Mesothelial cell of epicardium (in vitro differentiated cells): ENCODE measurements around the gene ZDHHC17. TPM values are rescaled to one million over a fixed set of nuclear protein-coding genes. Genes with fewer than 3 reads are reported as not detected.

Source experiments
- DNase-seq, 2 experiments: peaks; one replicate each; pipeline ENCODE4 v3.0.0; 2021; ENCODE audit warnings: low spot score in 2 of 2; ENCODE audit not compliant: unreplicated experiment in 2 of 2
- H3K27ac Mint-ChIP-seq: 2 replicates; pipeline ENCODE4 v1.8.0; 2021; ENCODE audit warnings: mixed read lengths
- H3K27me3 Mint-ChIP-seq: 2 replicates; pipeline ENCODE4 v1.8.0; 2021; ENCODE audit warnings: low read depth, mixed read lengths
- H3K36me3 Mint-ChIP-seq: 2 replicates; pipeline ENCODE4 v1.8.0; 2021; ENCODE audit warnings: mixed read lengths
- H3K4me1 Mint-ChIP-seq: 2 replicates; pipeline ENCODE4 v1.8.0; 2021; ENCODE audit warnings: mixed read lengths
- H3K4me3 Mint-ChIP-seq: 2 replicates; pipeline ENCODE4 v1.8.0; 2021; ENCODE audit warnings: mild to moderate bottlenecking, moderate library complexity, mixed read lengths
- H3K9me3 Mint-ChIP-seq: 2 replicates; pipeline ENCODE4 v1.8.0; 2021; ENCODE audit warnings: mixed read lengths
- total RNA-seq: library from RNA; stranded (reverse); gene quantifications from 3 replicates; pipeline ENCODE4 v1.2.1, GENCODE V29; 2021
- TF ChIP-seq, protein P1 (sequence below): fragments of 200-600 bp; sonication (generic); IDR thresholded peaks from one replicate; pipeline ENCODE4 v1.5.0; 2021; ENCODE audit warnings: antibody characterized with exemption; ENCODE audit not compliant: unreplicated experiment

ZDHHC17 gene
- total RNA-seq, 1 donor from 2014 or later: 61.7 TPM

DNA sequence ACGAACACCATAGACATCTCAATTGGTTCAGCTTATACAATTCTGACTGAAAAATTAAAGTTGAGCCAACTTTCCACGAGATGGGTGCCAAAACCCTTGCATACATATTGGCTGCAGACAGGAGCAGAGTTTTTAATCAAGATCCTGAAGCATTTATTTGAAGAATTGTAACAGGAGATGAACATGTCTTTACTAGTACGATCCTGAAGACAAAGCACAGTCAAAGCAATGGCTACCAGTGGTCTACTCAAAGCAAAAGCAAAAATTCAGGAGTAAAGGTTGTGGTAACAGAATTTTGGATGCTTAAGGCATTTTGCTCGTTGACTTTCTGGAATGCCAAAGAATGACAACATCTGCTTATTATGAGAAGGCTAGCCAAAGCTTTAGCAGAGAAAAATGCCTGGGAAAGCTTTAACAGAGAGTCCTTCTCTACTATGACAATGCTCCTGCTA lies 20.7 kb downstream of the ZDHHC17 start:
- Mint-ChIP-seq H3K27ac (no peak overlapping the region), H3K27me3 (no peaks in the 10 kb centered on the region), H3K4me3 (no peak overlapping the region), H3K36me3 (peaks cover 22% of the 10 kb centered on the region), H3K9me3 (peaks cover 18% of the 10 kb centered on the region), H3K4me1 (peaks cover 35% of the 10 kb centered on the region)
- TF ChIP-seq, protein P1, sequence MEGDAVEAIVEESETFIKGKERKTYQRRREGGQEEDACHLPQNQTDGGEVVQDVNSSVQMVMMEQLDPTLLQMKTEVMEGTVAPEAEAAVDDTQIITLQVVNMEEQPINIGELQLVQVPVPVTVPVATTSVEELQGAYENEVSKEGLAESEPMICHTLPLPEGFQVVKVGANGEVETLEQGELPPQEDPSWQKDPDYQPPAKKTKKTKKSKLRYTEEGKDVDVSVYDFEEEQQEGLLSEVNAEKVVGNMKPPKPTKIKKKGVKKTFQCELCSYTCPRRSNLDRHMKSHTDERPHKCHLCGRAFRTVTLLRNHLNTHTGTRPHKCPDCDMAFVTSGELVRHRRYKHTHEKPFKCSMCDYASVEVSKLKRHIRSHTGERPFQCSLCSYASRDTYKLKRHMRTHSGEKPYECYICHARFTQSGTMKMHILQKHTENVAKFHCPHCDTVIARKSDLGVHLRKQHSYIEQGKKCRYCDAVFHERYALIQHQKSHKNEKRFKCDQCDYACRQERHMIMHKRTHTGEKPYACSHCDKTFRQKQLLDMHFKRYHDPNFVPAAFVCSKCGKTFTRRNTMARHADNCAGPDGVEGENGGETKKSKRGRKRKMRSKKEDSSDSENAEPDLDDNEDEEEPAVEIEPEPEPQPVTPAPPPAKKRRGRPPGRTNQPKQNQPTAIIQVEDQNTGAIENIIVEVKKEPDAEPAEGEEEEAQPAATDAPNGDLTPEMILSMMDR: no peak
- no peak for DNase-seq

DNA sequence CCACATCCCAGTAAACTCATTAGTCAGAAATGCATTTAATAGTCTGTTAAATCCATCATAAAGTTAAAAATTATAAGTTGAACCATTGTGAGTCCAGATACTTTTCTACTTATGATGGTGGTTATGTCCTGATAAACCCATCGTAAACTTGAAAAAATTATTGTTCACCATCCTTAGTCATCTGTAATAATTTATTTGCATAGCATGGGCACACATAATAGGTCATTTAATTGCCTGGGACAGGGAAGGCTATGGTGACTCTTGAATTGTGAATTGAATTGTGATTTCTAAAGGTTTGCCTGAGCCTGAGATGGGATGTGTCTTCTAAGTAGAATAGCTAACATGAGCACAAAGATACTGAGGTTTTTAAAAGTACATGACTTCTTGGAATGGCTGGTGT lies 21.5 kb downstream of the ZDHHC17 start:
- no peaks in the 10 kb centered on the region for H3K27me3 Mint-ChIP-seq
- H3K27ac Mint-ChIP-seq: no peak overlapping the region
- DNase-seq: no peak
- no peak overlapping the region for H3K4me3 Mint-ChIP-seq
- peaks cover 18% of the 10 kb centered on the region for H3K9me3 Mint-ChIP-seq
- H3K36me3 Mint-ChIP-seq: peaks cover 20% of the 10 kb centered on the region
- H3K4me1 Mint-ChIP-seq: peaks cover 32% of the 10 kb centered on the region
- TF ChIP-seq, protein P1: no peak

DNA sequence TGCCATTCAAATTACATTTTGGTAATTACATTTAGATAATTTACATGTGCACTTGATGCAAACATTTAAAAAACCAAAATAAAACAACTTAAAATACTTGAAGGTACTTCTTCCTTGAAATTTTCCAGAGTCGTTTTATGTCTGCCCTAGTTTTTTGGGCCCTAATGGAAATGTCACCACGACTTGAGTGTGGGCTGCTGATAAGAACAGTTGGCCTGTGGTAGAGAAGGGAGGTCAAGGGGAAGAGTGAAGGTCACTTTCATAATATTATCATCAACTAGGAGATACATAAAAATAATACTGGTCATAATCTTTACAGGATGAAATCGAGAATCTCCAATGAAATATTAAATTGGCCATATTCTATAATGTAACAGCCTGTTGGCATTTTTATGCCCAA lies 23.1 kb downstream of the ZDHHC17 start:
- peaks cover 18% of the 10 kb centered on the region for H3K9me3 Mint-ChIP-seq
- H3K27ac Mint-ChIP-seq: no peak overlapping the region
- TF ChIP-seq, protein P1: no peak
- no peak overlapping the region for H3K4me3 Mint-ChIP-seq
- peaks cover 29% of the 10 kb centered on the region for H3K4me1 Mint-ChIP-seq
- peaks cover 20% of the 10 kb centered on the region for H3K36me3 Mint-ChIP-seq
- no peaks in the 10 kb centered on the region for H3K27me3 Mint-ChIP-seq
- DNase-seq: no peak

GRCh38 chr12:76787689-76788088 lies 23.8 kb downstream of the ZDHHC17 start:
- DNase-seq: no peak
- H3K9me3 Mint-ChIP-seq: peaks cover 18% of the 10 kb centered on the region
- H3K4me1 Mint-ChIP-seq: peaks cover 23% of the 10 kb centered on the region
- no peak overlapping the region for H3K27ac Mint-ChIP-seq
- H3K4me3 Mint-ChIP-seq: no peak overlapping the region
- no peaks in the 10 kb centered on the region for H3K27me3 Mint-ChIP-seq
- H3K36me3 Mint-ChIP-seq: peaks cover 20% of the 10 kb centered on the region
- TF ChIP-seq, protein P1: no peak

DNA sequence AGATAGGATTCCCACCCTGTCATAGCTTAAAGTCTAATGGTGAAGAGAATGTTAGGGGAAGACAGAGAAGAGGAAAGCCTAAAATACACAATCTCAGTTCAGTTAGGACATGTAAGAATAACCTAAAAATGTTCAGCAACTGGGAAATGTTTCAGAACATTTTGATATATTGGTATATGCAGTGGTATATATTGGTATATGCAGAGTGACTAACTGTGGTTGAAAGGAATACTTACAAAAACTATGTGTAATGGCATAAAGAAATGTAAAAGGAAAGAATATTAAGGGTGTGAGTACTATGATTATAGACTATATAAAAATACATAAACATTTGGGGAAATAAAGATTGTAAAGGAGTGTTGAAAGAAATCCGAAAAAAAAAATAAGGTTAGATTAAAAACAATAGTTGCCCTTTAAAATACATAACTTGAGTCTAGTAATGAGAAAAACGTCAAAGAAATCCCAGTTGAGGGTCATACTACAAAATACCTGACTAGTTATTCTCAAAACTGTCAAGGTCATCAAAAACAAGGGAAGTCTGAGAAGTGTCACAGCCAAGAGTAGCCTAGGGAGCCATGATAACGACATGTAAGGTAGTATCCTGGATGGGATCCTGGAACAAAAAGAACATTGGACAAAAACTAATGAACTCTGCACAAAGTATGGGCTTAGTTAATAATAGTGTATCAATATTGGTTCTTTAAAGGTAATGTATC lies 25.6 kb downstream of the ZDHHC17 start:
- TF ChIP-seq, protein P1: no peak
- H3K36me3 Mint-ChIP-seq: peaks cover 20% of the 10 kb centered on the region
- DNase-seq: no peak
- H3K4me1 Mint-ChIP-seq: peaks cover 10% of the 10 kb centered on the region
- peaks cover 18% of the 10 kb centered on the region for H3K9me3 Mint-ChIP-seq
- no peak overlapping the region for H3K27ac Mint-ChIP-seq
- no peak overlapping the region for H3K4me3 Mint-ChIP-seq
- no peaks in the 10 kb centered on the region for H3K27me3 Mint-ChIP-seq
